Caco-2 (cell line): ENCODE measurements around the gene SLC9A3. TPM values are rescaled to one million over a fixed set of nuclear protein-coding genes. Genes with fewer than 3 reads are reported as not detected.
"Not testable (repeated sequence)": the region's sequence is repeated elsewhere in the genome, so short reads cannot be mapped to it uniquely, and the experiment has no call there.

ENCODE experiments used
- BruUV-seq: library from RNA; stranded (reverse); fragments of 400-500 nt; replicated peaks from 2 replicates; lab custom pipeline; 2021; lab: Mats Ljungman, UMichigan
- CTCF ChIA-PET: fragments of 300-600 bp; sonication (Branson Sonifier 250); formaldehyde crosslinking; loops from one replicate; lab custom pipeline; 2022; ENCODE audit warnings: antibody characterized with exemption; lab: Charles Lee
- POLR2A ChIA-PET: fragments of 300-600 bp; sonication (Branson Sonifier 250); formaldehyde crosslinking; loops from one replicate; lab custom pipeline; 2022; ENCODE audit warnings: antibody characterized with exemption; lab: Charles Lee
- DNase-seq, 2 experiments: peaks; one replicate each; pipeline versions ENCODE4 v3.0.0 to v3.0.0-alpha.2; 2020 to 2022
- H3K27me3 ChIP-seq: replicated peaks from 2 replicates; pipeline ENCODE4 v1.6.0; 2011; ENCODE audit warnings: low read length; ENCODE audit not compliant: control insufficient read depth, insufficient read depth
- H3K36me3 ChIP-seq: 2 replicates; pipeline ENCODE4 v1.5.1; 2011; ENCODE audit warnings: low read length; ENCODE audit not compliant: control insufficient read depth, insufficient read depth
- H3K4me1 ChIP-seq: fragments of 250-450 bp; sonication (Bioruptor Pico); 2 replicates; pipeline ENCODE4 v1.5.1; 2020; ENCODE audit warnings: mild to moderate bottlenecking
- H3K4me3 ChIP-seq: 2 replicates; pipeline ENCODE4 v1.5.1; 2011; ENCODE audit warnings: low read depth, mild to moderate bottlenecking, control low read depth, low read length
- H3K9me3 ChIP-seq: fragments of 250-450 bp; sonication (Bioruptor Pico); 2 replicates; pipeline ENCODE4 v1.5.1; 2020; ENCODE audit warnings: mild to moderate bottlenecking, moderate library complexity
- H3K27ac Mint-ChIP-seq: one replicate; pipeline ENCODE4 v1.8.0; 2022; ENCODE audit warnings: mixed read lengths; ENCODE audit not compliant: unreplicated experiment
- H3K27me3 Mint-ChIP-seq: one replicate; pipeline ENCODE4 v1.8.0; 2022; ENCODE audit warnings: mixed read lengths; ENCODE audit not compliant: insufficient read depth, unreplicated experiment
- H3K36me3 Mint-ChIP-seq: one replicate; pipeline ENCODE4 v1.8.0; 2022; ENCODE audit warnings: mild to moderate bottlenecking, mixed read lengths; ENCODE audit not compliant: insufficient read depth, unreplicated experiment
- H3K4me1 Mint-ChIP-seq: one replicate; pipeline ENCODE4 v1.8.0; 2022; ENCODE audit warnings: low read depth, mixed read lengths; ENCODE audit not compliant: unreplicated experiment
- H3K4me3 Mint-ChIP-seq: one replicate; pipeline ENCODE4 v1.8.0; 2022; ENCODE audit warnings: mild to moderate bottlenecking, moderate library complexity, mixed read lengths; ENCODE audit not compliant: unreplicated experiment
- H3K9me3 Mint-ChIP-seq: one replicate; pipeline ENCODE4 v1.8.0; 2022; ENCODE audit warnings: mixed read lengths; ENCODE audit not compliant: unreplicated experiment
- intact Hi-C: fragments of 100-400 bp; cut with micrococcal nuclease; formaldehyde crosslinking; loops from one replicate; pipeline ENCODE4 v1.10.0; 2022; ENCODE audit not compliant: unreplicated experiment
- total RNA-seq: library from RNA; stranded (reverse); gene quantifications from 2 replicates; pipeline ENCODE4 v1.2.3, GENCODE V29; 2022
- TF ChIP-seq, protein P1 (sequence below), 2 experiments: fragments of 200-600 bp in 1 of 2; IDR thresholded peaks; 1 replicate in 1 of 2; 2 replicates in 1 of 2; pipeline versions ENCODE4 v1.5.1 to v1.8.0; 2011 to 2022; ENCODE audit warnings: antibody characterized with exemption in 1 of 2, control low read depth in 1 of 2, inconsistent platforms in 1 of 2, low read depth in 1 of 2, low read length in 1 of 2, mild to moderate bottlenecking in 1 of 2, moderate library complexity in 1 of 2; ENCODE audit not compliant: insufficient read depth in 1 of 2, severe bottlenecking in 1 of 2, unreplicated experiment in 1 of 2

Gene SLC9A3
- total RNA-seq, 1 experiment from 2014 or later = 3.4 TPM

DNA sequence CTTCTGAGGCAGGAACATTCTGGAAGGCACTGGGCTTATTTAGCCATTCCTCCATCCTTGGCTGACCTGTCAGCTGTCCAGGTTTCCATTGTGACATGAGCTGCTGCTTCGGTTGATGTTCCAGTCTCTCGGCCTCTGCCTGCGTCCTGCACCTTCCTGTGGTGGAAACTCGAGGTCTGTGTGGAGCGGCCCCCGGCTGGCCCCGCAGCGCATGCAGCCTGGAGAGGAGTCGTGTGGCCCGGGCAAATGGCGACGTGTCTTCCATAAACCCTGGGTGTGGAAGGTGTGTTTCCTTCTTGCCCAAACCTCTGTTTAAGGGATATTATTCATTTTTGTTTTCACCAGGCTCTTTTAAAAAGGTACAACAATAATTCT is 36.5 kb upstream of the SLC9A3 start:
- no peak overlapping the region for H3K27ac Mint-ChIP-seq
- peak in 1 of 2 experiments; percentile 17 for DNase-seq
- POLR2A ChIA-PET = no interaction called here
- no peaks in the 10 kb centered on the region for H3K9me3 Mint-ChIP-seq
- H3K4me1 Mint-ChIP-seq = no peaks in the 10 kb centered on the region
- Histone ChIP-seq H3K9me3 (no peaks in the 10 kb centered on the region), H3K4me3 (no peak overlapping the region), H3K4me1 (peaks cover 12% of the 10 kb centered on the region), H3K27me3 (no peaks in the 10 kb centered on the region), H3K36me3 (no peaks in the 10 kb centered on the region)
- BruUV-seq = no TSS peak
- no peaks in the 10 kb centered on the region for H3K27me3 Mint-ChIP-seq
- CTCF ChIA-PET = no interaction called here
- H3K4me3 Mint-ChIP-seq = no peak overlapping the region
- intact Hi-C loops = no loop called here
- TF ChIP-seq, protein P1, sequence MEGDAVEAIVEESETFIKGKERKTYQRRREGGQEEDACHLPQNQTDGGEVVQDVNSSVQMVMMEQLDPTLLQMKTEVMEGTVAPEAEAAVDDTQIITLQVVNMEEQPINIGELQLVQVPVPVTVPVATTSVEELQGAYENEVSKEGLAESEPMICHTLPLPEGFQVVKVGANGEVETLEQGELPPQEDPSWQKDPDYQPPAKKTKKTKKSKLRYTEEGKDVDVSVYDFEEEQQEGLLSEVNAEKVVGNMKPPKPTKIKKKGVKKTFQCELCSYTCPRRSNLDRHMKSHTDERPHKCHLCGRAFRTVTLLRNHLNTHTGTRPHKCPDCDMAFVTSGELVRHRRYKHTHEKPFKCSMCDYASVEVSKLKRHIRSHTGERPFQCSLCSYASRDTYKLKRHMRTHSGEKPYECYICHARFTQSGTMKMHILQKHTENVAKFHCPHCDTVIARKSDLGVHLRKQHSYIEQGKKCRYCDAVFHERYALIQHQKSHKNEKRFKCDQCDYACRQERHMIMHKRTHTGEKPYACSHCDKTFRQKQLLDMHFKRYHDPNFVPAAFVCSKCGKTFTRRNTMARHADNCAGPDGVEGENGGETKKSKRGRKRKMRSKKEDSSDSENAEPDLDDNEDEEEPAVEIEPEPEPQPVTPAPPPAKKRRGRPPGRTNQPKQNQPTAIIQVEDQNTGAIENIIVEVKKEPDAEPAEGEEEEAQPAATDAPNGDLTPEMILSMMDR (IDR thresholded peaks at IDR 0.05; ENCODE audit: insufficient read depth in 1 of 2, low read depth in 1 of 2, low read length in 1 of 2, severe bottlenecking in 1 of 2, unreplicated experiment in 1 of 2) = no peak
- no peaks in the 10 kb centered on the region for H3K36me3 Mint-ChIP-seq

DNA sequence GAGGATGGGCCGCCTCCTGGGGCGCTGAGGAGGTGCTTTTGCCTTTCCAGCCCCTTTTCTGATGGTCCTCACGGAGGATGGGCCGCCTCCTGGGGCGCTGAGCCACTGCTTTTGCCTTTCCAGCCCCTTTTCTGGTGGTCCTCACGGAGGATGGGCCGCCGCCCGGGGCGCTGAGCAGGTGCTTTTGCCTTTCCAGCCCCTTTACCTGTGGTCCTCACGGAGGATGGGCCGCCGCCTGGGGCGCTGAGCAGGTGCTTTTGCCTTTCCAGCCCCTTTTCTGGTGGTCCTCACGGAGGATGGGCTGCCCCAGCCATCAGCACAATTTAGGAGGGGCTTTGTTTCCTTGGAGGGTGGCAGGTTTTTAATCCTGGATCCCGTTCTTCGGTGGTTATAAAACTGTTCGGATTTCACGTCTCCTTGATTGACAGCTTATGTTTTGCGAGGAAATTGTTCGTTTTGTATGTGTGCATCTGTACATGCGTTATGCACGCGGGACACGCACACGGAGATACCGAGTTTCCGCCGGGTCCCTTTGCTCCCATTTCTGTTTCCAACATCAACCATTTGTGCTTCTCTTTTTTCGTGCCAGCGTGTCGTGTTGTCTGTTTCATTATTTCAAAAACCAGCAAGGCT is 34.7 kb upstream of the SLC9A3 start:
- BruUV-seq = no TSS peak
- Mint-ChIP-seq H3K9me3 (no peaks in the 10 kb centered on the region), H3K4me1 (no peaks in the 10 kb centered on the region), H3K36me3 (no peaks in the 10 kb centered on the region), H3K4me3 (no peak overlapping the region), H3K27ac (no peak overlapping the region), H3K27me3 (no peaks in the 10 kb centered on the region)
- H3K4me3 ChIP-seq = no peak overlapping the region
- H3K4me1 ChIP-seq = peaks cover 18% of the 10 kb centered on the region
- intact Hi-C loops = no loop called here
- TF ChIP-seq, protein P1 (IDR thresholded peaks at IDR 0.05; ENCODE audit: insufficient read depth in 1 of 2, low read depth in 1 of 2, low read length in 1 of 2, severe bottlenecking in 1 of 2, unreplicated experiment in 1 of 2) = no peak
- CTCF ChIA-PET = no interaction called here
- H3K9me3 ChIP-seq = no peaks in the 10 kb centered on the region
- POLR2A ChIA-PET = no interaction called here
- H3K36me3 ChIP-seq = no peaks in the 10 kb centered on the region
- H3K27me3 ChIP-seq = no peaks in the 10 kb centered on the region
- DNase-seq = no peak

DNA sequence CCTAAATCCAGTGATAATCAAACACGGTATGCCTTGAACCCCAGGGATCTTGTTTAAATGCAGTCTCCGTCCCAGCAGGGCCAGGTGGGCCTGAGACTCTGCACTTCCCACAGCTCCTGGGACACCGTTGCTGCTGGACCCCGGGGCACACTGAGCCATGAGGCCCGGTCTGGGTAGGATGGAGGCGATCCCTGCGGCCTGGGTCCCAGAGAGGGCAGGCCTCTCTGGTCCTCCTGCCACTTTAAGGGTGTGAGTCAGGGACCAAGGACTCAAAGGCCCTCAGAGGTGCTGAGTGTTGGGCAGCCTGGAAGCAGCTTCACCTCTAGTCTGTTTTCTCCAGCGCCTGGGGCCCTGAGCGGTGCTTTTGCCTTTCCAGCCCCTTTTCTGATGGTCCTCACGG is 34.1 kb upstream of the SLC9A3 start:
- POLR2A ChIA-PET = no interaction called here
- H3K27me3 ChIP-seq = no peaks in the 10 kb centered on the region
- Mint-ChIP-seq H3K27me3 (no peaks in the 10 kb centered on the region), H3K4me1 (no peaks in the 10 kb centered on the region), H3K36me3 (no peaks in the 10 kb centered on the region), H3K9me3 (no peaks in the 10 kb centered on the region), H3K27ac (no peak overlapping the region), H3K4me3 (no peak overlapping the region)
- intact Hi-C loops = no loop called here
- H3K4me3 ChIP-seq = no peak overlapping the region
- no peak for DNase-seq
- H3K4me1 ChIP-seq = peaks cover 18% of the 10 kb centered on the region
- no peaks in the 10 kb centered on the region for H3K36me3 ChIP-seq
- CTCF ChIA-PET = no interaction called here
- BruUV-seq = no TSS peak
- TF ChIP-seq, protein P1 (IDR thresholded peaks at IDR 0.05; ENCODE audit: insufficient read depth in 1 of 2, low read depth in 1 of 2, low read length in 1 of 2, severe bottlenecking in 1 of 2, unreplicated experiment in 1 of 2) = no peak
- no peaks in the 10 kb centered on the region for H3K9me3 ChIP-seq

DNA sequence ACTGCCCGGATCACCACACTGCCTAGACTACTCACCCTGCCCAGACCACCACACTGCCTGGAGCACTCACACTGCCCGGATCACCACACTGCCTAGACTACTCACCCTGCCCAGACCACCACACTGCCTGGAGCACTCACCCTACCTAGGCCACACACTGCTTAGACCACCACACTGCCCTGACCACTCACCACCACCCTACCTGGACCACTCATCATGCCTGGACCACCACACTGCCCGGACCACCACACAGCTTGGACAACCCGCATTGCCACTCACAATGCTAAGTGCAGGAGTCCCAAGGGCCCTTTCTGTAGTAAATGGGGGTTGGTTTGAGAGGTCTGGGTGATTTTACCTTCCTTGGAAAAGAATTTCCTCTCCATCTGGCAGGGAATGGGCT is 33.7 kb upstream of the SLC9A3 start:
- CTCF ChIA-PET, H3K36me3 Mint-ChIP-seq, H3K4me1 Mint-ChIP-seq, DNase-seq, POLR2A ChIA-PET, H3K9me3 ChIP-seq, H3K4me3 ChIP-seq, H3K27ac Mint-ChIP-seq, H3K9me3 Mint-ChIP-seq, H3K4me3 Mint-ChIP-seq, H3K27me3 ChIP-seq, BruUV-seq, H3K36me3 ChIP-seq, H3K27me3 Mint-ChIP-seq, intact Hi-C loops: not testable (repeated sequence)
- H3K4me1 ChIP-seq = peaks cover 18% of the 10 kb centered on the region
